GM12878 (cell line): Measurements from ENCODE around the gene FIGNL2. TPM values are rescaled to one million over a fixed set of nuclear protein-coding genes. Genes with fewer than 3 reads are reported as not detected.

Experiments used
- ATAC-seq: fragments of 200-7000 bp; cut with Tn5 transposase; 3 replicates; pipeline ENCODE4 v1.9.1; 2020; ENCODE audit warnings: mild to moderate bottlenecking, moderate library complexity
- BruUV-seq: library from RNA; stranded (reverse); fragments of 400-500 nt; replicated peaks from 2 replicates; lab custom pipeline; 2021; lab: Mats Ljungman, UMichigan
- CTCF ChIA-PET: fragments of 300-600 bp; sonication (Branson Sonifier 250); formaldehyde crosslinking; extraction: SDS; loops from one replicate; lab custom pipeline; 2021; ENCODE audit warnings: inconsistent platforms; lab: Yijun Ruan, JAX
- POLR2A ChIA-PET: fragments of 350-600 bp; formaldehyde crosslinking; extraction: SDS; loops from one replicate; lab custom pipeline; 2021; ENCODE audit warnings: inconsistent platforms; lab: Charles Lee
- RAD21 ChIA-PET: fragments of 300-600 bp; sonication (Branson Sonifier 250); formaldehyde crosslinking; loops from one replicate; lab custom pipeline; 2023; ENCODE audit warnings: antibody characterized with exemption; ENCODE audit not compliant: unreplicated experiment; lab: Charles Lee
- SMC1A ChIA-PET: fragments of 300-600 bp; sonication (Branson Sonifier 250); formaldehyde crosslinking; loops from one replicate; lab custom pipeline; 2023; ENCODE audit not compliant: unreplicated experiment, uncharacterized antibody; lab: Charles Lee
- DNase-seq: peaks from one replicate; pipeline ENCODE4 v3.0.0-alpha.2; 2011; ENCODE audit warnings: low read depth, low spot score
- FAIRE-seq: peaks from 3 replicates; lab custom pipeline; 2011; peaks lifted over from hg19 to GRCh38; lab: Jason Lieb, UNC
- H2AFZ ChIP-seq: 2 replicates; pipeline ENCODE4 v1.6.0; 2011; ENCODE audit warnings: low read depth, low read length, control low read depth; ENCODE audit not compliant: control insufficient read depth
- H3K27ac ChIP-seq: 2 replicates; pipeline ENCODE4 v1.5.1; 2011; ENCODE audit warnings: control low read depth; ENCODE audit not compliant: control insufficient read depth, insufficient read depth
- H3K27me3 ChIP-seq, 2 experiments: replicated peaks in 1 of 2; 2 replicates each; pipeline versions ENCODE4 v1.6.0 to v1.6.1; 2011; ENCODE audit warnings: low read length in 1 of 2; ENCODE audit not compliant: control insufficient read depth in 2 of 2, insufficient read depth in 2 of 2
- H3K36me3 ChIP-seq, 2 experiments: 2 replicates each; pipeline ENCODE4 v1.5.1; 2011; ENCODE audit warnings: low read length in 1 of 2; ENCODE audit not compliant: control insufficient read depth in 2 of 2, insufficient read depth in 2 of 2
- H3K4me1 ChIP-seq: 2 replicates; pipeline ENCODE4 v1.6.1; 2011; ENCODE audit warnings: mild to moderate bottlenecking, low read length, moderate library complexity, mixed read lengths; ENCODE audit not compliant: control insufficient read depth, insufficient read depth
- H3K4me2 ChIP-seq: 2 replicates; pipeline ENCODE4 v1.6.0; 2011; ENCODE audit warnings: control low read depth; ENCODE audit not compliant: control insufficient read depth, insufficient read depth
- H3K4me3 ChIP-seq: fragments of 200-600 bp; sonication (generic); 2 replicates; pipeline ENCODE4 v1.5.1; 2016
- H3K79me2 ChIP-seq: 2 replicates; pipeline ENCODE4 v1.6.0; 2011; ENCODE audit warnings: low read length; ENCODE audit not compliant: control insufficient read depth, insufficient read depth
- H3K9ac ChIP-seq: 2 replicates; pipeline ENCODE4 v1.8.0; 2011; ENCODE audit warnings: low read length, control low read depth, mixed read lengths; ENCODE audit not compliant: control insufficient read depth, insufficient read depth
- H3K9me3 ChIP-seq: replicated peaks from 3 replicates; pipeline ENCODE4 v1.5.1; 2011; ENCODE audit warnings: mild to moderate bottlenecking, low read length; ENCODE audit not compliant: control insufficient read depth, insufficient read depth
- H4K20me1 ChIP-seq: 2 replicates; pipeline ENCODE4 v1.6.0; 2011; ENCODE audit not compliant: control insufficient read depth, insufficient read depth
- EED ChIP-seq: sonication (generic); IDR thresholded peaks from 2 replicates; pipeline ENCODE4 v1.6.1; 2016; ENCODE audit warnings: antibody characterized with exemption, low read depth
- ETV6 ChIP-seq, 2 experiments: fragments of 450-650 bp in 1 of 2; IDR thresholded peaks in 1 of 2; conservative IDR thresholded peaks in 1 of 2; 2 replicates each; pipeline ENCODE4 v1.6.1; 2014; ENCODE audit warnings: antibody characterized with exemption in 1 of 2, borderline replicate concordance in 1 of 2, low read depth in 1 of 2, mild to moderate bottlenecking in 1 of 2, moderate library complexity in 1 of 2
- NR2C1 ChIP-seq: fragments of 450-650 bp; IDR thresholded peaks from 2 replicates; pipeline ENCODE4 v1.6.1; 2017; ENCODE audit warnings: antibody characterized with exemption, mild to moderate bottlenecking, moderate library complexity
- SIX5 ChIP-seq: IDR thresholded peaks from 2 replicates; pipeline ENCODE4 v1.6.1; 2011; ENCODE audit warnings: mild to moderate bottlenecking, low read depth, low read length, moderate library complexity; ENCODE audit not compliant: severe bottlenecking
- SMAD5 ChIP-seq: IDR thresholded peaks from 2 replicates; pipeline ENCODE4 v1.6.1; 2016; ENCODE audit warnings: antibody characterized with exemption, low read depth
- ZNF622 ChIP-seq: fragments of 450-650 bp; IDR thresholded peaks from 2 replicates; pipeline ENCODE4 v1.6.1; 2017; ENCODE audit warnings: mild to moderate bottlenecking, inconsistent platforms
- ZSCAN29 ChIP-seq: fragments of 450-650 bp; IDR thresholded peaks from 2 replicates; pipeline ENCODE4 v1.6.1; 2017; ENCODE audit warnings: mild to moderate bottlenecking, moderate library complexity
- WGBS: methylation state at CpG from one replicate; pipeline ENCODE4 v1.1.6; 2016; ENCODE audit warnings: low lambda C conversion rate; ENCODE audit not compliant: insufficient replicate concordance, insufficient coverage; ENCODE audit errors: missing lambda C conversion rate; 5-methylcytosine and 5-hydroxymethylcytosine counted together
- in situ Hi-C: fragments of 300-500 bp; cut with MboI; formaldehyde crosslinking; loops from 9 replicates; pipeline ENCODE4 v1.14.3; 2018; ENCODE audit warnings: mixed read lengths
- intact Hi-C: fragments of 100-400 bp; cut with micrococcal nuclease; formaldehyde crosslinking; loops from one replicate; pipeline ENCODE4 v1.14.2; 2022; ENCODE audit not compliant: unreplicated experiment
- polyA plus RNA-seq, 11 experiments: library from polyadenylated mRNA; depleted of rRNA in 4 of 11; unstranded in 6 of 11; stranded (reverse) in 5 of 11; fragments of >200 nt; fragmentation: Nextera tagmentation in 4 of 11; fragmentation: Illumina TruSeq in 1 of 11; extraction: Ambion mirVana in 4 of 11; extraction: Trizol in 1 of 11; gene quantifications; 1 replicate in 1 of 11; 2 replicates in 10 of 11; pipeline versions ENCODE4 v1.2.1 to v1.2.3, GENCODE V29; 2011 to 2016; ENCODE audit warnings: inconsistent platforms in 2 of 11, missing spikeins in 2 of 11, low read depth in 1 of 11
- total RNA-seq, 4 experiments: library from RNA; depleted of rRNA in 3 of 4; stranded (reverse); fragments of >200 nt in 3 of 4; fragmentation: Illumina TruSeq in 1 of 4; extraction: Trizol in 1 of 4; gene quantifications; 2 replicates each; pipeline versions ENCODE4 v1.2.1 to v1.2.3, GENCODE V29; 2013 to 2021
- TF ChIP-seq, protein P1 (sequence below): fragments of 450-650 bp; IDR thresholded peaks from 2 replicates; pipeline ENCODE4 v1.6.1; 2018; ENCODE audit warnings: mild to moderate bottlenecking, low read depth, moderate library complexity; ENCODE audit not compliant: partially characterized antibody
- TF ChIP-seq, protein P2 (sequence below): IDR thresholded peaks from 2 replicates; pipeline ENCODE4 v1.6.1; 2011; ENCODE audit warnings: mild to moderate bottlenecking, low read depth, low read length, moderate library complexity; ENCODE audit not compliant: insufficient replicate concordance

The FIGNL2 gene
- total and polyA plus RNA-seq, 10 of the 15 experiments (the other 5 are each of a cell fraction or from before 2014, with no cell fraction given): not detected

DNA sequence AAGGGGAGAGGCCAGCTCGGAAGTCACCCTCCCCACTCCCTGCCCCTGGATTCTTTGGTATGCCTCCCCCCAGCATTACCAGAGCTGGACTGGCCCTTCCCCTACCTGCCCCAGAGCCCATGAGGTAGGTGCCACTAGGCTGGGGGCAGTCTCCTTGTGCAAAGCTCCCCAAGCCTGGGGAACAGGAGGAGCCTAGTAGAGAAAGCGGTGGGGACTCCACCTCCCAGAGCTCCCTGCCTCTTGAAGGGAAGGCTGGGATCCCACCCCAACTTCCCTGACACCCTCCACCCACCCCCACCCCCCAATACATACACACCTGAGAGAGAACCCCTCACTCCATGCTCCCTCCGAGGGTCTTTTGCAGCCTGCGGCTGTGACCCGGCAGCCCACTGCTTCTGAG, 30.4 kb downstream of the FIGNL2 start (continued):
- TF ChIP-seq, protein P1, sequence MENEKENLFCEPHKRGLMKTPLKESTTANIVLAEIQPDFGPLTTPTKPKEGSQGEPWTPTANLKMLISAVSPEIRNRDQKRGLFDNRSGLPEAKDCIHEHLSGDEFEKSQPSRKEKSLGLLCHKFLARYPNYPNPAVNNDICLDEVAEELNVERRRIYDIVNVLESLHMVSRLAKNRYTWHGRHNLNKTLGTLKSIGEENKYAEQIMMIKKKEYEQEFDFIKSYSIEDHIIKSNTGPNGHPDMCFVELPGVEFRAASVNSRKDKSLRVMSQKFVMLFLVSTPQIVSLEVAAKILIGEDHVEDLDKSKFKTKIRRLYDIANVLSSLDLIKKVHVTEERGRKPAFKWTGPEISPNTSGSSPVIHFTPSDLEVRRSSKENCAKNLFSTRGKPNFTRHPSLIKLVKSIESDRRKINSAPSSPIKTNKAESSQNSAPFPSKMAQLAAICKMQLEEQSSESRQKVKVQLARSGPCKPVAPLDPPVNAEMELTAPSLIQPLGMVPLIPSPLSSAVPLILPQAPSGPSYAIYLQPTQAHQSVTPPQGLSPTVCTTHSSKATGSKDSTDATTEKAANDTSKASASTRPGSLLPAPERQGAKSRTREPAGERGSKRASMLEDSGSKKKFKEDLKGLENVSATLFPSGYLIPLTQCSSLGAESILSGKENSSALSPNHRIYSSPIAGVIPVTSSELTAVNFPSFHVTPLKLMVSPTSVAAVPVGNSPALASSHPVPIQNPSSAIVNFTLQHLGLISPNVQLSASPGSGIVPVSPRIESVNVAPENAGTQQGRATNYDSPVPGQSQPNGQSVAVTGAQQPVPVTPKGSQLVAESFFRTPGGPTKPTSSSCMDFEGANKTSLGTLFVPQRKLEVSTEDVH: no peak

DNA sequence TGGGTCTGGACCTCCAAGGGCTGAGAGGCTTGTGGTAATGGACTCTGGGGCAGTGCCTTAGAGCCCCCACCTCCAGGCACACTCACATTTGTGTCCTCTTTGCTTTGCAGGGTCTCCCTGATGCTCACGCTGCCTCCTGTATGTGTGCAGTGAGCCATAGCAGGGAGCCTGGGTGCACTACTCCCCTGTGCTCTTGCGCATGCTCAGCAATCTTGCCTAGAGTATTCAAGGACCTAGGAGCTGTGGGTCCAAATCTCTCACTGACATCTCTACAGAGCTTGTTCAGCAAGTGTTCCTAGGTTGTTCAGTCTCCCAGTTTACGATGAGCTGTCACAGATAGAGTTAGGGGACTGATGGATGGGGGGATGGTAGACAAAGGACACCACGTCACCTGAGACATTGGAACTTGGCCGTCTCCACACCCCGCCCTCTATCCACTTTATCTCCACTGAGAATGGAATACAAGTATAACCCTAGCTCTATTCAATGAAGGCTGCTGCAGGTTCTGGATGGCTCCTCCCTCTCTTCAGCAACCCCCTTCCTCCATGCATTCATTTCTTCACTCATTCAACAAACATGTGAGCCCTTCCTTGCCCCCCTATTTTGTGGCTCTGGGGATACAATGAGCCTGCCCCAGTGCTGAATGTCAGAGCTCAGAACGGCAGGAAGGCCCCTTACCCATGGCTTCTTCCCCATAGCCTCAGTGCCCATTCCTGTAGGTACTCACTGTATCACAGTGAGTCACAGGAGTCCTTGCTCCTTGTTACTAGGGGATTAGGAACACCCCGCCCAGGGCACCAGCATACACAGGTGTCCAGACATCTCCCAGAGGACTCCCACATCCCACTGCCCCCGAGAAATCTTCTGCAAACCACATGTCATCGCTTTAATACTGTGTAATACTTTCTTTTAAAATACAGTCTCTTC, 31.2 kb downstream of the FIGNL2 start:
- H4K20me1 ChIP-seq: no peaks in the 10 kb centered on the region
- H2AFZ ChIP-seq: no peak overlapping the region
- ChIA-PET POLR2A (no interaction called here), CTCF (no interaction called here), RAD21 (interaction anchor here (0.6 kb wide), 1 partner anchor 97 kb away, joined by 3 read pairs; no protein-coding TSS in a partner anchor), SMC1A (no interaction called here)
- no TSS peak for BruUV-seq
- in situ Hi-C loops: no loop called here
- no peaks in the 10 kb centered on the region for H3K9me3 ChIP-seq
- ATAC-seq (no peak), FAIRE-seq (no peak), DNase-seq (no peak)
- WGBS: 20% methylated on average over 10 of the region's 10 CpGs
- no peaks in the 10 kb centered on the region for H3K36me3 ChIP-seq
- H3K4me3 ChIP-seq: no peak overlapping the region
- H3K4me2 ChIP-seq: no peak overlapping the region
- TF ChIP-seq ZNF622: no peak
- TF ChIP-seq, protein P2, sequence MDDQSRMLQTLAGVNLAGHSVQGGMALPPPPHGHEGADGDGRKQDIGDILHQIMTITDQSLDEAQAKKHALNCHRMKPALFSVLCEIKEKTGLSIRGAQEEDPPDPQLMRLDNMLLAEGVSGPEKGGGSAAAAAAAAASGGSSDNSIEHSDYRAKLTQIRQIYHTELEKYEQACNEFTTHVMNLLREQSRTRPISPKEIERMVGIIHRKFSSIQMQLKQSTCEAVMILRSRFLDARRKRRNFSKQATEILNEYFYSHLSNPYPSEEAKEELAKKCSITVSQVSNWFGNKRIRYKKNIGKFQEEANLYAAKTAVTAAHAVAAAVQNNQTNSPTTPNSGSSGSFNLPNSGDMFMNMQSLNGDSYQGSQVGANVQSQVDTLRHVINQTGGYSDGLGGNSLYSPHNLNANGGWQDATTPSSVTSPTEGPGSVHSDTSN: no peak
- no peak for TF ChIP-seq NR2C1
- no peak for TF ChIP-seq SIX5
- no peak for TF ChIP-seq ETV6 (conservative IDR thresholded peaks at IDR 0.05 in 1 of 2, IDR thresholded peaks at IDR 0.05 in 1 of 2; ENCODE audit: borderline replicate concordance in 1 of 2, low read depth in 1 of 2)
- no peak for TF ChIP-seq ZSCAN29
- no peak for TF ChIP-seq EED
- no peak for TF ChIP-seq SMAD5
- H3K27ac ChIP-seq: no peak overlapping the region
- no peak overlapping the region for H3K9ac ChIP-seq
- H3K27me3 ChIP-seq: peaks cover 6 to 16% of the 10 kb centered on the region in 2 experiments
- no peaks in the 10 kb centered on the region for H3K79me2 ChIP-seq
- H3K4me1 ChIP-seq: no peaks in the 10 kb centered on the region
- intact Hi-C loops: no loop called here
